Jurkat, Clone E6-1 (cell line): ENCODE results near the gene AS3MT.

ENCODE experiments used
- DNase-seq: peaks from one replicate; pipeline ENCODE4 v3.0.0-alpha.2; 2011; ENCODE audit warnings: low read depth, low spot score
- H3K4me3 ChIP-seq: 2 replicates; pipeline ENCODE4 v1.5.1; 2011; ENCODE audit warnings: mild to moderate bottlenecking, low read length, control low read depth, moderate library complexity

Gene AS3MT

GRCh38 chr10:102948786-102949185 lies 79.5 kb downstream of the AS3MT start:
- DNase-seq, result no peak
- no peak overlapping the region for H3K4me3 ChIP-seq

- DNase-seq, result no peak
- H3K4me3 ChIP-seq, result no peak overlapping the region
Measured at GRCh38 chr10:102949916-102950315, 80.6 kb downstream of the AS3MT start.

GRCh38 chr10:102951316-102951715 lies 82.0 kb downstream of the AS3MT start:
- DNase-seq, result no peak
- no peak overlapping the region for H3K4me3 ChIP-seq
